GM18951 (cell line): Measurements from ENCODE around the gene PLCD1.

Experiments used
- POLR2A ChIP-seq: IDR thresholded peaks from 4 replicates; pipeline ENCODE4 v1.6.1; 2011; ENCODE audit warnings: mild to moderate bottlenecking; ENCODE audit not compliant: insufficient read length, insufficient read depth; ENCODE audit errors: extremely low read depth
- in situ Hi-C: fragments of 300-500 bp; cut with MboI; formaldehyde crosslinking; loops from one replicate; pipeline ENCODE4 v1.12.0; 2022; ENCODE audit warnings: low sequenced_read_pairs, mixed read lengths, inconsistent platforms; ENCODE audit not compliant: unreplicated experiment

PLCD1 gene

DNA sequence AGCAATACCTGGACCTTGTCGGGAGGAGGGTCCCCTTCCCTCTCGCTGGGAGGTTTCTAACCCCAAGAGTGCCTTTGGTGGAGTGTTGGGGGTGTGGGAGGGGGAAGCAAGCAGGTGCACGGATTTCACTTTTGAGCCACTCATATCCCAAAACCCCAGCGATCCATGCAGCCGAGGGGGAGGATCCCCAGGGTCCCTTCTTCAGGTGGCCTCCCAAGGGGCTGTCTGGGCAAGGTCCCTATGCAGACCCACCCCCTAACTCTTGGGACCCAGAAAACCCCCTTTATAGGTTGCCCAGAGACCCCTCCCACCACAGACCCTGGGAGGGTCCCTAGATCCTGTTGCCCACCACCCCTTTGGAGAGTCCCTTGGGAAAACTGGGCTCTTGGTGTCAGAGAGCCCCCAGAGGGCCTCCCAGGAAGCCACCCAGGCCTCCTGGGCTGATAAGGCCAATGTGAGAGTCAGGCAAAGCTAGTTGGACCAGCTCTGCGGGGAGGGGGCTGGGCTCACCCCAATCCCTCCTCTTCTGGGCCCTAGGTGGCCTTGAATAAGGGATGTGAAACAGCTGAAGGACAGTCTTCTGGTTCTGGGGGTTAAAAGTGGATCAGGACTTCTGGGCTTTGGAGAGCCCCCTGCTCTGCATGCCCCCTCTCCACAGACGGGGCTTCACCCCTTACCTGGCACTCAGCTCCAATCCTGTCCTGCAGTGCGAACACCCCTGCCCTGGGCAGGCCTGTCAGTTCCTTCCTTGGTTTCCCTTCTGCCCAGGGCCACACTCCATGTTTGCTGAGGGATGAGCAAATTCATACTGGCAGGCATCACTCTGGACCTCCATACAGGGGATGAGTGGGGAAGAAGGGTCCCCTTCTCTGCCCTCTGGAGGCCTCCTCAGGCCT is 932 bp upstream of the PLCD1 start:
- in situ Hi-C loops, result no loop called here
- TF ChIP-seq POLR2A, result no peak

DNA sequence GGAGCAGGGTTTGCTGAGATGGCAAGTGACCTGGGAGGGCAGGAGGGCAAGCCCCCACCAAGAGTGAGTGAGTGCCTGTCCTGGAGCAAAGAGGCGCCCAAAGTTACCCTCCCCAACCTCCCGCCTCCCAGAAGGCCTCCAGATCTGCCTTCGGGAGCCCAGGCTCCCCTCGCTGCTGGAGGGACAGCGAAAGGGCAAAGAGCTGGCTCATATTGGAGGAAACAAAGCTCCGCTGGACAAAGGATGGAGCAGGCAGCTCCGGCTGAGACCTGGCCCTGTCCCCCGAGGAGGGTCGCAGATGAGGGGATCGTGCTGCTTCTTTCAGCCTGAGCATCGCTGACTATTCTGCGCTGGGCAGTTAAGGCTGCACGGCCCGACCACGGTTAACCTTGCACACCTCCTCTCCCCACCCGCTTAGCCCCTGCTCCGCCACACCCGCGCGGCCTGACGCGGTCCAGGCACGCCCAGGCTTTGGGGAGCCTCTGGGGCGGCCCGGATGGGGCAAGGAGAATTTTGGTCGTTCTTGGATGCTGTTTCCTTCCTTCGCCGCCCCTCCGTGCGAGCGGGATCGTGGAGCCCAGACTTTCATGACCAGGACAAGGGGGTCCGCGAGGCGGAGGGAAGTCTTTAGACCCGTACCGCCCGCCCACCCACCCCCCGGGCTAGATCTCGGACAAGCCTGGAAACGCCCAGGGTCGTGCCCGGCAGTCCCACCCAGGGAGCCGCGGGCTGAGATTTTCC is 651 bp downstream of the PLCD1 start:
- TF ChIP-seq POLR2A, result no peak
- in situ Hi-C loops, result no loop called here

DNA sequence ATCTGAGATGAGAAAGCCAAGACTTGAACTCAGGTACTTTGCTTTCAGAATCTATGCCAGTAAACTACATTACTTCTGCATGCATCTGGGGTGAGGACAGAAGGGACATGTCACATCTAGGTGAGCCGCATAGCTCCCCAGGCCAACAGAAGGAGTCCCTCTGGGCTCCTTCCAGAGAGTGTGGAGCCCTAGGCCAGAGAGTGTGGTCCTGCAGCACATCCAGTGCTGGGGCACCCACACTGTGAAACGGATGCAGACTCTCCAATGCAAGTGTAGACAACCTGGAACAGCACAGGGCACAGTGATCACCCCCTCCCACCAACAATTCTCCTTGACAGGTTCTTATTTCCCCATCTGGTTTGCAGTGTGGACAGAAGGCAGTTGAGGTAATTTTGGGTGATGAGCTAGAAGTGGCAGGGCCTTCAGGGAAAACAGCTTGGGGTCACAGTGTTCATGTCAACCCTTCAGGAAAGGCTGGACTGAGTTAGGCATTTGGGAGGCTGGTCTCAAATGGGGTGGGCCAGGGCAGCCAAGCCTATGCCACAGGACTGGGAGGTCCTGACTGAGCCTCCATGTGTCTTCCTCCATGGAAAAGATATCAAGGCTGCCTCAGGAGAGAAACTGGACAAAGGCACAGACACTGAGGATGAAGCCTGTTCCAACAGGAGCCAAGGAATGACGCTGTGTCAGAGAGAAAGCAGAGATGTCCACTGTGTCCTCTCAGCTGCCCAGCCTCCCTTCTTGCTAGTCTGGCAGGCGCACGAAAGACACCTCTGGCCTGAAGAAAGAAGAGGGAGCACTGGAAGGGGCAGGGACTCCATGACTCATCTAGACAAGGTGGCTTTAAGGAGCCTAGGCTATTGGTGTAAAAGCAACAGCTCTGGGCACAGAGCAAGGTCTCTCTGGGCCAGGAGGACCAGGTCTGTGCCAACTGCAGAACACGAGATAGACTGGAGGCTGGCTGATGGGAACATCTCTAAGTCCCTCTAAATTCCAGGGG is 1.7 kb downstream of the PLCD1 start:
- in situ Hi-C loops, result no loop called here
- TF ChIP-seq POLR2A, result no peak

DNA sequence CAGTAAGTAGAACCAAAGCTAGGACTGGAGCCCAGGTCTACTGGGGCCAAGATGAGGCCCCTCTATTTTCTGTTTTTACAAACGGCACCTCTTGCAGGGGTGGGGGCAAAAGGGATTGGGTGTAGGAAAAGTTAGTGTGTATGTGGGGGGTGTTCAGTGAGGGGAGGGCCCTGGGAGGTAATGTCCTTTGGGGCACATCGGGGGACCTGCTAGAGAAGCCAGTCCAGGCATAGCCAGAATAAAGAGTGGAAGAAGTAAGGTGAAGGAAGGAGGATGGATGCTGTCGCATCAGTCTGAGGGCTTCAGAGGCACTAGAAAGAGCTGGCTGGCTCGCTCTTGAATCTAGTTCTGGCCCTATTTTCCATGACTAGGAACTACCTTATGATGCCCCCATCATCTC is 2.6 kb downstream of the PLCD1 start:
- in situ Hi-C loops, result no loop called here

DNA sequence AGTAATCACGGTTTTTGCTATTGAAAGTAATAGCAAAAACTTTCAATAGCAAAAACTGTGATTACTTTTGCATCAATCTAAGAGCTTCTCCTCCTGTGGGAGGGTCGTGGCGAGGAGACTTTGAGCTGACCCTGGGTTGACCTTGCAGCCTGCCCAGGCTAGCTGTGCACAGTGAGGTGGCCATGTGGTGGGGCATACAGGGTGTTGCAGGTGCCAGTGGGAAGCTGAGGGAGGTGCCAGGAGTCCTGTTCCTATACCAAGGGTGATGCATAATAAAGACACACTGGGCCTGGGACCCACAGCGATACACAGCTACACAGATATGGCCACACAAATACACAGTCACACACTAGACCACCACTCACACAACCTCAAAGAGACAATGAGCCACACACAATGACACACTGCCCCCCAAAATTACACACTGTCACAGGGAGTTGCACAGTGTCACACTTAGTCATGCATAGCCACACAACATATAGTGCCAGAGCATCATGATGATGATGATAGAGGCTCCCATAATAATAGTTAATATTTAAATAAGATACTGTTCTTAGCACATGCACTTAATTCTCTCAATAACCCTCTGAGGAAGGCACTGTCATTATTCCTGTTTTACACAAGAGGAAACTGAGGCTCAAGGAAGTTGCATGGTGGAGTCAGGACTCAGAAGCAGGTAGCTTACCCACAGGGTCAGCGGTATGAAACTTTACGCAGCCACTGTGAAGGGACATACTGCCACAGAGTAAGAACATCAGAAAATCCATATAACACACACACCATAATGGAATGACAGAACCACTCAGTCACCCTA is 6.3 kb downstream of the PLCD1 start:
- in situ Hi-C loops, result no loop called here
- no peak for TF ChIP-seq POLR2A

More for the DNA sequence above, 2.6 kb downstream of the PLCD1 start:
- TF ChIP-seq POLR2A, result no peak

DNA sequence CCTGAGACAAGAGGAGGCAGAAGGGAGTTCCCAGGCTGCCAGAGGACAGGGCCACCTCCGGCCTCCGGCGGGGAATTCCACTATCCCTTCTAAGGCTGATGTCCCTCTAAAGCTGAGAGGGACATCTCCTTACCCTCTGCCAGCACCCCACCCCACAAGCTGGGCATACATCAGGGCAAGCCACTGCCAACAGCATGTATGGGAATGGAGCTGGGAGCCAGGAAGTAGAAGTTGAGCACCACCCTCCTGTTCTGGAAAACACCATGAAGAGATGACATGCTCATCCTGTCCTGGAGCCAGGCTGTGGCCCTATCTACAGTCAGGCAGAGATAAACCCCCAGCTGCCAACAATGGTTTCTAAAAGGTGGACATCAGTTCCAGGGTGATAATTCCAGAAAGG is 7.1 kb downstream of the PLCD1 start:
- no peak for TF ChIP-seq POLR2A
- in situ Hi-C loops, result no loop called here

DNA sequence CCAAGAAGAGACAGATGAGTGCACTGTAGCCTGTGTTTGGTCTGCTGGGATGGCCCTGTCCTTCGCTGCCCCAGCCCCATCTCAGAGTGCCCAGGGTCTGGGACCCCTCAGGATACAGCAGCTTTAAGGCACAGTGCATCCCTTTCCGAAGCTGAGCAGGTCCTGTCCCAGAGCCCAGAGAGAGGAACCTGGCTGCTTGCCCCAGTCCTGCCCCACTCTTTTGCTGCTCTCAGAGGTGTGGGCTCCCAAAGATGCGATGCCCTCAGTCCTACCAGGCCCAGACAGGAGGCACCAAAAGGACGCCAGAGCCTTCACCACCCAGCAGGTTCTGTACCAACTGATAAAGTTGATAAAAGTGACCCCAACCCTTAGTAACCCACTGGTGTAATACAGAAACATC is 8.2 kb downstream of the PLCD1 start:
- TF ChIP-seq POLR2A, result no peak
- in situ Hi-C loops, result no loop called here

DNA sequence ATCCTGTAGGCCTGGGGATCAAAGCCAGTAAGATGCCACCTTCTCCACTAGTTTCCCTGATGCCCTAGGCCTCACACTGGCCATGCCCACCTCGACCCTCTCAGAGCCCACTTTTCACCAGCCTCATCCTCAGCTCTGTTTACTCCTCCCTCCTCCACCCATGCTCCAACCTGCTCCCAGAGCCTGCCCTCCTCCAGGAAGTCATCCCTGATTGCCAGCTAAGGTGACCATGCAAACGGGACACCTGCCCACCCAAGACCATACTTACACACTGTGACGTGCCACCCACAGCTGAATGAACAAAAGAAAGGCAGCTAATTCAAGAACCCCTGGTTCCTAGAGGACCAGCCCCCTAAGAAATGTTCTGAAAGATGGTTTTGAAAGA is 9.1 kb downstream of the PLCD1 start:
- in situ Hi-C loops, result no loop called here

DNA sequence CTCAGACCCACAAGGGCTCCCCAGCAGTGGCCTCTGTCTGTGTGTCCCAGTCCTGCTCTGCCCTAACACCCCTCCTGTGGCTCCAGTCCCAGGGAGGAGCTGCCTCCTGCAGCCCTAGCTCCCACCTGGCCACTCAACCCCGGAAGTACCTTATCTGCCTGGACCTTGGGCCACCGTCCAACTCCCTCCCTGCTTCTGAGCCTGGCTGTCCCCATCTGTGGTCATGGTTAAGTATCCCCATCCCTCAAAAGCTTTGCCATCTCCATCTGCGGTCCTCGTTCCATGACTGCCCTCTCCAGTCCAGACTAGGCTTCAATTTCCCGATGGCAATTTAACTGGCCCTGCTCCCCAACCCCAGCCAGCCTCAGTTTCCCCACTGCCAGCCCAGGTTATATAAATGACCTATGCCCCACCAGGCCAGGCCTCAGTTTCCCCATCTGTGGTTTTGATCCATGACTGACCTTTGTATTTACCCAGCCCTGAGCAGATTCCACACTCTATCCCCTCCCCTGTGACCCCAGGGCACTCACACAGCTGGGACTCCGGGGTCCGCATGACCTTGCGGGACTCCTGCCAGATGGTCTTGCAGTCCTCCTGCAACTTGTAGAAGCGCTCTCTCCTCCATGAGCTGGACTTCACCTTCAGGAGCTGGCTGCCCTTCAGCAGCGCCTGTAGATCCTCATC is 9.6 kb downstream of the PLCD1 start:
- in situ Hi-C loops, result no loop called here
- no peak for TF ChIP-seq POLR2A

More for the DNA sequence above, 9.1 kb downstream of the PLCD1 start:
- TF ChIP-seq POLR2A, result no peak

DNA sequence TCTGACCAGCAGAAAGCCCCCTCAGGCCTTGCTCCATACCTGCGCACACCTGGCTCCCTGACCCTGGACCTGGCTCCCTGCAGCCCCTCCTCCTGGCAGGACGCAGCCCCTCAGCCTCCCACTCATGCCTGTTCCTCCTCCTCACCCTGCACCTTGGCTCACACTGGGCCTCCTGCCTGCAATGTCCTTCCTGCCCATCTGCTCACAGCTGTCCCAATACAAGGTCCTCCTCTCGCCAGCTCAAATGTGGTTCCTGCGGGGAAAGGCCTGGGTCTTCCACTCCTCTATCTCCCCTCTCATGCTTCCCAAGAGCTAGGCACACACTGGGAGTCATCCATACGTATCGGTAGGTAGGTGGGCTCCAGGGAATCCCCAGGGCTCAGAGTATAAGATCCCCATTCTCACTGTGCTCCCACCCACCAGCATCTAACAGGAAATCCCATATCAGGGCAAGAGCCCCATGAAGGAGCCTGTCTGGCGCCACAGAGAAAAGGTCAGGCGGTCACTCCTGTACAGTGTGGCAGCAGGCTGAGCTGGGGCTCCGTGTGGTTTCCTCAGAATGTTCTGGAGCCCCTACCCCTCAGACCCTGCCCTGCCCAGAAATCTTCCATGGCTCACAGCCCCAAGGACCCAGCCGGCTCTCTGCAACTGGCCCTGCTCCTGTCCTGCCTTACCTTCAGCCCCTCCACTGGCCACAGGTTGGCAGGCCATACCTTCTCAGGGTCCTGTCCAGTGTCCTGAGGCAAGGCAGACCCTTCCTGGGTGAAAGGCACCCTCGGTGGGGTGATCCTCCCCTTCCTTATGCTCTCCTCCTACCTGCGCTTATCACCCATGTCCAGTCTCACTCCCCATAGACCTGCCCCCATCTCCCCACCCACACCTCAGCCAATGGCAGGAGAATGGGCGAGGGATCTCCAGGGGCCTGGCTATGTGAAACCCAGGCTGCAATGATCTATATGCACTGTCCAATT is 10.9 kb downstream of the PLCD1 start:
- TF ChIP-seq POLR2A, result no peak
- in situ Hi-C loops, result no loop called here
